Measurements from ENCODE around the gene ABCA10. TPM values are rescaled to one million over a fixed set of nuclear protein-coding genes. Genes with fewer than 3 reads are reported as not detected.

Gene ABCA10
- total and polyA plus RNA-seq, 8 donors, result 4.0 to 20.2 (median 9.9) TPM

GRCh38 chr17:69105907-69106730 is 122.5 kb downstream of the ABCA10 start:
- Histone ChIP-seq H3K9me3 (no peaks in the 10 kb centered on the region), H3K4me1 (no peaks in the 10 kb centered on the region), H3K27me3 (no peaks in the 10 kb centered on the region), H3K4me3 (no peak overlapping the region), H3K27ac (no peak overlapping the region), H3K36me3 (no peaks in the 10 kb centered on the region)
- no peak for DNase-seq
- intact Hi-C loops (cut with DNase I), result no loop called here
- ATAC-seq, result no peak
- TF ChIP-seq, protein P1, sequence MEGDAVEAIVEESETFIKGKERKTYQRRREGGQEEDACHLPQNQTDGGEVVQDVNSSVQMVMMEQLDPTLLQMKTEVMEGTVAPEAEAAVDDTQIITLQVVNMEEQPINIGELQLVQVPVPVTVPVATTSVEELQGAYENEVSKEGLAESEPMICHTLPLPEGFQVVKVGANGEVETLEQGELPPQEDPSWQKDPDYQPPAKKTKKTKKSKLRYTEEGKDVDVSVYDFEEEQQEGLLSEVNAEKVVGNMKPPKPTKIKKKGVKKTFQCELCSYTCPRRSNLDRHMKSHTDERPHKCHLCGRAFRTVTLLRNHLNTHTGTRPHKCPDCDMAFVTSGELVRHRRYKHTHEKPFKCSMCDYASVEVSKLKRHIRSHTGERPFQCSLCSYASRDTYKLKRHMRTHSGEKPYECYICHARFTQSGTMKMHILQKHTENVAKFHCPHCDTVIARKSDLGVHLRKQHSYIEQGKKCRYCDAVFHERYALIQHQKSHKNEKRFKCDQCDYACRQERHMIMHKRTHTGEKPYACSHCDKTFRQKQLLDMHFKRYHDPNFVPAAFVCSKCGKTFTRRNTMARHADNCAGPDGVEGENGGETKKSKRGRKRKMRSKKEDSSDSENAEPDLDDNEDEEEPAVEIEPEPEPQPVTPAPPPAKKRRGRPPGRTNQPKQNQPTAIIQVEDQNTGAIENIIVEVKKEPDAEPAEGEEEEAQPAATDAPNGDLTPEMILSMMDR (IDR thresholded peaks at IDR 0.05), result no peak

- Histone ChIP-seq H3K27ac (no peak overlapping the region), H3K9me3 (no peaks in the 10 kb centered on the region), H3K4me3 (no peak overlapping the region), H3K27me3 (no peaks in the 10 kb centered on the region), H3K36me3 (no peaks in the 10 kb centered on the region), H3K4me1 (peaks cover 0 to 3% of the 10 kb centered on the region in 2 donors)
- intact Hi-C loops (cut with DNase I), result no loop called here
- ATAC-seq, result no peak
- DNase-seq, result no peak
- TF ChIP-seq, protein P1 (IDR thresholded peaks at IDR 0.05), result no peak
Observed at GRCh38 chr17:69103557-69104233, 124.9 kb downstream of the ABCA10 start.

DNA sequence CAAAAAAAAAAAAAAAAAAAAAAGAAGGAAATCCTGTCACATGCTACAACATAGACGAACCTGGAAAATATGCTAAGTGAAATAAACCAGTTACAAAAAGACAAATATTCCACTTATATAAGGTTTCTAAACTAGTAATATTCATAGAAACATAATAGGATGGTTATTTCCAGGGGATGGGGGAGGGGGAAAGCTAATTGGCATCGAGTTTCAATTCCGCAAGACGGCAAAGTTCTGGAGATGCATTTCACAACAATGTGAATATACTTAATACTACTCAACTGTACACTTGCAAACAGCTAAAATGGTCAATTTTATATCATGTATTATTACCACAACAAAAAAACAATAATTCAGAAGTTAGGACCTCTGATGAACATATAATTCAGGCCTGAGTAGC is 130.0 kb downstream of the ABCA10 start:
- intact Hi-C loops (cut with DNase I), result no loop called here
- Histone ChIP-seq H3K4me3 (no peak overlapping the region), H3K4me1 (peaks cover 0 to 8% of the 10 kb centered on the region in 2 donors), H3K27me3 (no peaks in the 10 kb centered on the region), H3K36me3 (no peaks in the 10 kb centered on the region), H3K27ac (no peak overlapping the region), H3K9me3 (no peaks in the 10 kb centered on the region)
- DNase-seq (no peak), ATAC-seq (no peak)
- TF ChIP-seq, protein P1 (IDR thresholded peaks at IDR 0.05), result no peak

Small RNA genes within 50 kb of the gene (microRNA-seq; reads per million reads assigned to microRNA genes)
- gene MIR4524A (0 reads per million in 2 donors), gene MIR4524B (0 reads per million in 2 donors)

Other genes starting within 250 kb of the ABCA10 start
- gene ABCA9, start 167.9 kb downstream of the ABCA10 start, total RNA-seq, result 1 to 10 TPM; 2.4 to 4.2 TPM
- 10 to 100 TPM in 1 of 6 donors, 1 to 10 TPM in 5; 4.4 to 11.0 (median 8.7) TPM for gene ABCA9, start 167.9 kb downstream of the ABCA10 start, polyA plus RNA-seq (ENCODE audit: insufficient read length in 6 of 6)
- 10 to 100 TPM; 12.4 to 14.6 TPM for gene ABCA6, start 86.9 kb downstream of the ABCA10 start, total RNA-seq
- gene ABCA6, start 86.9 kb downstream of the ABCA10 start, polyA plus RNA-seq (ENCODE audit: insufficient read length in 6 of 6), result 10 to 100 TPM; 17.8 to 60.7 (median 45.0) TPM
- 10 to 100 TPM; 14.7 to 15.6 TPM for gene ABCA5, start 98.3 kb upstream of the ABCA10 start, total RNA-seq
- 10 to 100 TPM; 18.4 to 29.8 (median 20.8) TPM for gene ABCA5, start 98.3 kb upstream of the ABCA10 start, polyA plus RNA-seq (ENCODE audit: insufficient read length in 6 of 6)
- gene MAP2K6, start 185.9 kb upstream of the ABCA10 start, total RNA-seq, result 10 to 100 TPM in 1 of 2 donors, 1 to 10 TPM in 1; 7.2 to 10.9 TPM
- gene MAP2K6, start 185.9 kb upstream of the ABCA10 start, polyA plus RNA-seq (ENCODE audit: insufficient read length in 6 of 6), result 10 to 100 TPM; 17.5 to 27.1 (median 22.7) TPM